DOHH2 (cell line): ENCODE data around the gene TMEM181.
A peak's percentile ranks its signal among the peaks of the same experiment; 100 is the strongest.

Experiments
- H3F3A ChIP-seq: fragments of 200-600 bp; sonication (generic), shearing (Covaris generic); 2 replicates; pipeline ENCODE4 v1.6.0; 2016; ENCODE audit warnings: antibody characterized with exemption, mild to moderate bottlenecking; ENCODE audit not compliant: control insufficient read depth, insufficient read depth
- H3K27ac ChIP-seq: fragments of 200-600 bp; sonication (generic); 2 replicates; pipeline ENCODE4 v1.5.1; 2014; ENCODE audit warnings: low read depth, mild to moderate bottlenecking, low read length, moderate library complexity
- H3K27me3 ChIP-seq: fragments of 200-600 bp; sonication (generic); 2 replicates; pipeline ENCODE4 v1.6.1; 2014; ENCODE audit warnings: mild to moderate bottlenecking, low read length, mixed read lengths; ENCODE audit not compliant: control insufficient read depth
- H3K36me3 ChIP-seq: fragments of 200-600 bp; sonication (generic); 2 replicates; pipeline ENCODE4 v1.6.1; 2014; ENCODE audit warnings: mild to moderate bottlenecking, low read length, moderate library complexity, mixed read lengths; ENCODE audit not compliant: control insufficient read depth
- H3K4me1 ChIP-seq: fragments of 200-600 bp; sonication (generic); 2 replicates; pipeline ENCODE4 v1.6.1; 2014; ENCODE audit warnings: mild to moderate bottlenecking, low read length, mixed read lengths; ENCODE audit not compliant: control insufficient read depth
- H3K4me2 ChIP-seq: fragments of 200-600 bp; sonication (generic); 2 replicates; pipeline ENCODE4 v1.6.0; 2014; ENCODE audit warnings: mild to moderate bottlenecking, low read length, moderate library complexity
- H3K4me3 ChIP-seq: fragments of 200-600 bp; sonication (generic); 2 replicates; pipeline ENCODE4 v1.5.1; 2014; ENCODE audit warnings: mild to moderate bottlenecking, low read length, mixed read lengths
- H3K79me2 ChIP-seq: fragments of 200-600 bp; sonication (generic); 2 replicates; pipeline ENCODE4 v1.6.1; 2014; ENCODE audit warnings: mild to moderate bottlenecking, low read length, mixed read lengths; ENCODE audit not compliant: control insufficient read depth
- H3K9me2 ChIP-seq: fragments of 200-600 bp; sonication (generic); replicated peaks from 2 replicates; pipeline ENCODE4 v1.6.1; 2014; ENCODE audit warnings: mild to moderate bottlenecking, low read length, mixed read lengths; ENCODE audit not compliant: control insufficient read depth
- H3K9me3 ChIP-seq: fragments of 200-600 bp; sonication (generic); 2 replicates; pipeline ENCODE4 v1.6.1; 2014; ENCODE audit warnings: antibody characterized with exemption, low read length, mixed read lengths; ENCODE audit not compliant: control insufficient read depth, insufficient read depth
- H4K20me1 ChIP-seq: fragments of 200-600 bp; sonication (generic); 2 replicates; pipeline ENCODE4 v1.6.0; 2014; ENCODE audit warnings: low read depth, mild to moderate bottlenecking, antibody characterized with exemption, low read length, moderate library complexity; ENCODE audit not compliant: control insufficient read depth, insufficient read depth
- EZH2phosphoT487 ChIP-seq: fragments of 200-600 bp; sonication (generic); IDR thresholded peaks from 2 replicates; pipeline ENCODE4 v1.6.1; 2017; ENCODE audit warnings: borderline replicate concordance, mild to moderate bottlenecking, antibody characterized with exemption, low read length, moderate library complexity, mixed read lengths
- TF ChIP-seq, protein P1 (sequence below): fragments of 200-600 bp; sonication (generic); IDR thresholded peaks from one replicate; pipeline ENCODE4 v1.5.1; 2014; ENCODE audit warnings: antibody characterized with exemption, mild to moderate bottlenecking, low read depth, low read length; ENCODE audit not compliant: poor library complexity, severe bottlenecking

TMEM181 gene, protein sequence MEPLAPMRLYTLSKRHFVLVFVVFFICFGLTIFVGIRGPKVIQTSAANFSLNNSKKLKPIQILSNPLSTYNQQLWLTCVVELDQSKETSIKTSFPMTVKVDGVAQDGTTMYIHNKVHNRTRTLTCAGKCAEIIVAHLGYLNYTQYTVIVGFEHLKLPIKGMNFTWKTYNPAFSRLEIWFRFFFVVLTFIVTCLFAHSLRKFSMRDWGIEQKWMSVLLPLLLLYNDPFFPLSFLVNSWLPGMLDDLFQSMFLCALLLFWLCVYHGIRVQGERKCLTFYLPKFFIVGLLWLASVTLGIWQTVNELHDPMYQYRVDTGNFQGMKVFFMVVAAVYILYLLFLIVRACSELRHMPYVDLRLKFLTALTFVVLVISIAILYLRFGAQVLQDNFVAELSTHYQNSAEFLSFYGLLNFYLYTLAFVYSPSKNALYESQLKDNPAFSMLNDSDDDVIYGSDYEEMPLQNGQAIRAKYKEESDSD

DNA sequence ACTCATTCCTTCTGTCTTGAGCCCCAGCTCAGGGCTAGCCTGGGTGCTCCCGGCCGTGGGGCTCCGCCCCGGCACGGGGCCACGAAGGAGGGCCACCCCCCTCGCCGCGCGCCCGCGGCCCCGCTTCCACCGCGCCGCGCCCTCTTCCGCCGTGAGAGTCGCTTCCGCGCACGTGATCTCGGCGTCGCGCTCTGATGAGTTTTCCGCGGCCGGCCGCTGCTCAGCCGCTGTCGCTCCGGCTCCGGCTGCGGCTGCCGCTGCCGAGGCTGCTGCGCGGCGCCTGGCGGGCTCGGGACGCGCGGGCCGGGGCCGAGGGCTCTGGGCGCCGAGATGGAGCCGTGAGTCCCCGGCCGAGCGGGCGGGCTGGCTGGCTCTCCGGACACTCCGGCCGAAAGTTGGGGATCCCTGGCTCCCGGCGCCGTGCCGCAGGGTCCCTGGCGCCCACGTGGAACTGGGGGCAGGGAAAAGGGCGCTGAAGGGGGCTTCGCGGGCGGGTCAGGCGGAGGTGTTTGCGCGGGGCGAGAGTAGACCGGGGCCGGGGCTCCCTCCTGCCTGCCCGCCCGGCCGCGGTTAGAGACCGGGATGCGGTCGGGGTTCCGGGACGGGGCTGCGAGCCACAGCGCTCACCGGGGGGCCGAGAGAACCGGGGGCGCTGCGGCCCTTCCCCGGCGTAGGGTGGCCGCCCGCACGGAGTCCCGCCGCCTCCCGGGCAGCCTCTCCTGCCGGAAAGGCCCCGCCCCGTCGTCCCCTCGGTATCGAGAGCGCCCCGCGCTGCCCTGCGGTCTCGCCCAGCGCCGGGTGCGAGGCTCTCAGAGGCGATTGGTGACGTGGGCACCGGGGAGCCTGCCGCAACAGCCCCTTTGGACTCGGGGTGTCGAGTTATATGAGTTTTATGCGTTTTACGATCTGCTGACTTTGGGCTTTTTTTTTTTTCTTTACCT is at the start of gene TMEM181:
TMEM181 (plus strand) TSS at position 197 of the 941 bp plus-strand sequence; CDS start at position 331, 134 bp downstream.
- H3K36me3 ChIP-seq, result no peaks in the 10 kb centered on the region
- TF ChIP-seq EZH2phosphoT487, result no peak
- H3K79me2 ChIP-seq, result peaks cover 47% of the 10 kb centered on the region
- no peaks in the 10 kb centered on the region for H3F3A ChIP-seq
- peaks cover 24% of the 10 kb centered on the region for H3K4me1 ChIP-seq
- peak within 1 kb of the TSS; percentile 47 for H3K27ac ChIP-seq
- peak within 1 kb of the TSS; percentile 93 for H3K4me2 ChIP-seq
- no peaks in the 10 kb centered on the region for H3K27me3 ChIP-seq
- H3K9me2 ChIP-seq, result no peaks in the 10 kb centered on the region
- 0 out of 2 replicates have a peak, but pooled peaks cover 3% of the 10 kb centered on the region for H4K20me1 ChIP-seq
- H3K4me3 ChIP-seq, result peak within 1 kb of the TSS; percentile 89
- H3K9me3 ChIP-seq, result no peaks in the 10 kb centered on the region

DNA sequence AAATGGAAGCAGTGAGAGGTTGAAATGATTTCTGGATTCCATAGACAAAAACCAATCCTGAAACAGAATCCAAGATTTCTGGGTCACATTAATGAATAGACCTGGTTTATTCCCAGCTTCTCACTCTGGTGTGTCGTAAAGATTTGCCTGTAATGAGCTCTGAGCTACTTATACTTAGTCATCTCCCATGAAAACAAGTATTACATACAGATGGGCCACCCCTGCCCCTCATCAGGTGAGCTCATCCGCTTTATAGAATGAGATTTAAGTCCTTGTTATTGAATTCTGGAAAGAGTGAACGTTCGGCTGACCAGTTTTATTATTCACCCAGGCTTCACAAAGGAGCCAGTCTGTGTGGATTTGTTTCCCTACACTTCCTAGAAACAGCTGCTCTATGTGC is 47.1 kb upstream of the TMEM181 start:
- Histone ChIP-seq H3K4me3 (no peak overlapping the region), H3K27ac (no peak overlapping the region), H3K79me2 (no peaks in the 10 kb centered on the region), H3K27me3 (no peaks in the 10 kb centered on the region), H3K36me3 (no peaks in the 10 kb centered on the region), H4K20me1 (no peaks in the 10 kb centered on the region), H3K4me2 (no peak overlapping the region), H3K9me3 (no peaks in the 10 kb centered on the region), H3K4me1 (peaks cover 3% of the 10 kb centered on the region), H3F3A (no peaks in the 10 kb centered on the region), H3K9me2 (no peaks in the 10 kb centered on the region)
- TF ChIP-seq, protein P1, sequence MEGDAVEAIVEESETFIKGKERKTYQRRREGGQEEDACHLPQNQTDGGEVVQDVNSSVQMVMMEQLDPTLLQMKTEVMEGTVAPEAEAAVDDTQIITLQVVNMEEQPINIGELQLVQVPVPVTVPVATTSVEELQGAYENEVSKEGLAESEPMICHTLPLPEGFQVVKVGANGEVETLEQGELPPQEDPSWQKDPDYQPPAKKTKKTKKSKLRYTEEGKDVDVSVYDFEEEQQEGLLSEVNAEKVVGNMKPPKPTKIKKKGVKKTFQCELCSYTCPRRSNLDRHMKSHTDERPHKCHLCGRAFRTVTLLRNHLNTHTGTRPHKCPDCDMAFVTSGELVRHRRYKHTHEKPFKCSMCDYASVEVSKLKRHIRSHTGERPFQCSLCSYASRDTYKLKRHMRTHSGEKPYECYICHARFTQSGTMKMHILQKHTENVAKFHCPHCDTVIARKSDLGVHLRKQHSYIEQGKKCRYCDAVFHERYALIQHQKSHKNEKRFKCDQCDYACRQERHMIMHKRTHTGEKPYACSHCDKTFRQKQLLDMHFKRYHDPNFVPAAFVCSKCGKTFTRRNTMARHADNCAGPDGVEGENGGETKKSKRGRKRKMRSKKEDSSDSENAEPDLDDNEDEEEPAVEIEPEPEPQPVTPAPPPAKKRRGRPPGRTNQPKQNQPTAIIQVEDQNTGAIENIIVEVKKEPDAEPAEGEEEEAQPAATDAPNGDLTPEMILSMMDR, result no peak
- TF ChIP-seq EZH2phosphoT487, result no peak

DNA sequence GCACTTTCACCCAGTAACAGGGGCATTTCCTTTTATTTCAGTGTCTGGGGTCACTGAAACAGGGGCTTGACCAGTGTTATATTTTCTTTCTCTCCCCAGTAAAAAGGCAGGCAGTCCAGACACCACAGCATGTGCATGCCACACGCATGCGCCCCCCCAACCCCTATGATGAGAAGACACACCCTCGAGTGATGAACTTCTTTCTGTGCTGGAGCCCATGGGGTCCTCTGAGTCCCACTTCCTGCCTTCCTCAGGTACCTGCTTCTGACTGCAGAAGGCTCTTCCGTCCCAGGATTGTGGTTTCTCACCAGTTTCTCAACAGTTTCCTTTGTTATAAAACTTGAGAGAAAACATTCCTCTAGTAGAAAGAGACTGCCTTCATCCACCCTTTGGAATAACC is 45.7 kb upstream of the TMEM181 start:
- Histone ChIP-seq H4K20me1 (no peaks in the 10 kb centered on the region), H3K4me1 (peaks cover 13% of the 10 kb centered on the region), H3K36me3 (no peaks in the 10 kb centered on the region), H3K27me3 (no peaks in the 10 kb centered on the region; the same call in 1 of the 2 replicates), H3K9me2 (no peaks in the 10 kb centered on the region), H3K27ac (no peak overlapping the region), H3F3A (no peaks in the 10 kb centered on the region), H3K9me3 (no peaks in the 10 kb centered on the region), H3K79me2 (no peaks in the 10 kb centered on the region), H3K4me3 (no peak overlapping the region), H3K4me2 (no peak overlapping the region)
- TF ChIP-seq, protein P1, result no peak
- TF ChIP-seq EZH2phosphoT487, result no peak
